DMS53 treated with DMSO at 0.1 percent for 48 hours (cell line): ENCODE measurements around the gene GPS1.
A peak's percentile ranks its signal among the peaks of the same experiment; 100 is the strongest.

Source experiments
- DNase-seq: peaks from one replicate; lab custom pipeline; 2025; ENCODE audit not compliant: unreplicated experiment; lab: John Stamatoyannopoulos, UW

The GPS1 gene

DNA sequence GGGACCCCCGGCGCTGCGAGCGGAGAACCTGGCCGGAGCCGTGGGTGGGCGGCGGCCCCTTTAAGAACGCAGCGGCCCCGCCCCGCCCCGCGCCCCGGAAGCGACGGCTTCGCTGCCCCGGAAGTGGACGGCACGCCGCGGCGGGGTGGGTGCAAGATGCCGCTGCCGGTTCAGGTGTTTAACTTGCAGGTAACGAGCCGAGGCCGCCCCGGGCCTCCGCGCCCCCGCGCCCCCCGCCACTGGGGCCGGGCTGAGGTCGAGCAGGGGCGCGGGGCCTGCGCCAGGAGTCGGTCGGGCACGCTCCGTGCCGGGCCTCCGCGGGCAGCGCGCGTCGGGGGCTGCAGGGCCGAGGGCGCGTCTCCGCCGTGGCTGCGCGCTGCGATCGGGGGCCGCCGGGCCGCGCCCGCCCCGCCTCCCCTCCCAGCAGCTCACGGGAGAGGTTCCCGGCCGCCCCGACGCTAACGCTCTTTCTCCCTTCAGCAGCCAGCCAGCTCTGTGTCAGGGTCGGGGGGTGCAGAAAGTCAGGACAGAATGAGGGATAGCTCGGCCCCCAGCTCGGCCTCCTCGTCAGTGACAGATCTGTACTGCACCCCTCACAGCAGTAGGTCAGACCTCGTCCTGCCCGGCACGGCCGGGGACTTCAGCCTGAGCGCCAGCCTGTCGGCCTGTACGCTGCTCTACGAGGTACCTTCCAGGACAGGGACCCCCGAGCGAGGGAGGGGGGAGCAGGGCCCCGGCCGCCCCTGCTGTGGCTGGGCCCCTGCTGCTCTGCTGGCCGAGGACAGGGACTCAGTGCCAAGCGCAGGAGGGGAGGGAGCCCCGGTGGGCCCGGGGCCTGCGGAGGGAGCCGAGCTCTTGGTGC lies at the start of gene GPS1, which contains the start of gene RFNG:
Gene GPS1 (plus strand): TSS at position 123 of the 862 bp plus-strand sequence. CDS start 34 bp downstream, at position 157.
Gene RFNG (minus strand): TSS at position 36 of the 862 bp plus-strand sequence. CDS start 45 bp downstream, outside the sequence.
- DNase-seq, result peak; percentile 48

DNA sequence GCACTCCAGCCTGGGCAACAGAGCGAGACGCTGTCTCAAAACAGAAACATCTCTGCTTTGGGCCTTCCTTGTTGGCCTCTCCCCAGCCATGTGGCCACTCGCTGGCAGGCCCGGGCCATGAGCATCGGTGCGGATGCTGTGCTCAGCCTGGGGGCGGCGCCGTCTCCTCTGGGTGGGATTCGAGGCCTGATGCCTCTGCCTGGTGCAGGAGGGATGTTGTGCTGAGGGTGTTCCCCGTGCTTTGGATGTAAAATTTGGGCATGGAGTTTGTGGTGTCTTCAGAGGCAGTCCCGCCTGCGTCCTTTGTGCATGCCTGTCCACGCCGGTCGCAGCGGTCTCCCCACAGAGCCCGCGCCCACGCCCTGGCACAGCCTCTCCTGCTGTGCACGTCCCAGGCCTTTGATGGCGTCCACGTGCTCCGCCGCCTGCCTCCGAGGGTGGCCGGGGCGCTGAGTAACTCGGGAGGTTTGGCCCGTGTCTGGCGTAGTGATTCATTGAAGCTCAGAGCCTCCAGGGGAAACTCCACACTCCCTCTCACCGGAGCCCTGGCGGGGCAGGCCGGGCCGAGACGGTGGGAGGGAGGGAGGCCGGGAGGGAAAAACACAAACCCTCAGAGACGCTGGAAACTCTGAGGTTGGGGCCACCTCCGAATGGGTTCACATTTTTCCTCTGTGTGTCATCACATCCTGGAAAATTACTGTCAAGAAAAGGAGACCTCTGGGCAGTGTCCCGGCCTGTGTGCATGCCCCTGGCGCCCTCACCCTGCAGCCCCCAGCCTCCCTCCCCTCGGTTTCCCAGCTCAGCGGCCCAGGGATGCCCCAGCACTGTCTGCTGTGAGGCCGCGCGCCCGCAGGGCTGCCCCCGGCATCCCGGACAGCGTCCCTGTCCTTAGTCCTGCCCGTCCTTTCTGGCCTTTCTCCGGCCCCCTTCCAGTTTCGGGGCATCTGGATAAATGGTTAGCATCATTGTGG lies 48.0 kb upstream of the GPS1 start:
- DNase-seq, result no peak

DNA sequence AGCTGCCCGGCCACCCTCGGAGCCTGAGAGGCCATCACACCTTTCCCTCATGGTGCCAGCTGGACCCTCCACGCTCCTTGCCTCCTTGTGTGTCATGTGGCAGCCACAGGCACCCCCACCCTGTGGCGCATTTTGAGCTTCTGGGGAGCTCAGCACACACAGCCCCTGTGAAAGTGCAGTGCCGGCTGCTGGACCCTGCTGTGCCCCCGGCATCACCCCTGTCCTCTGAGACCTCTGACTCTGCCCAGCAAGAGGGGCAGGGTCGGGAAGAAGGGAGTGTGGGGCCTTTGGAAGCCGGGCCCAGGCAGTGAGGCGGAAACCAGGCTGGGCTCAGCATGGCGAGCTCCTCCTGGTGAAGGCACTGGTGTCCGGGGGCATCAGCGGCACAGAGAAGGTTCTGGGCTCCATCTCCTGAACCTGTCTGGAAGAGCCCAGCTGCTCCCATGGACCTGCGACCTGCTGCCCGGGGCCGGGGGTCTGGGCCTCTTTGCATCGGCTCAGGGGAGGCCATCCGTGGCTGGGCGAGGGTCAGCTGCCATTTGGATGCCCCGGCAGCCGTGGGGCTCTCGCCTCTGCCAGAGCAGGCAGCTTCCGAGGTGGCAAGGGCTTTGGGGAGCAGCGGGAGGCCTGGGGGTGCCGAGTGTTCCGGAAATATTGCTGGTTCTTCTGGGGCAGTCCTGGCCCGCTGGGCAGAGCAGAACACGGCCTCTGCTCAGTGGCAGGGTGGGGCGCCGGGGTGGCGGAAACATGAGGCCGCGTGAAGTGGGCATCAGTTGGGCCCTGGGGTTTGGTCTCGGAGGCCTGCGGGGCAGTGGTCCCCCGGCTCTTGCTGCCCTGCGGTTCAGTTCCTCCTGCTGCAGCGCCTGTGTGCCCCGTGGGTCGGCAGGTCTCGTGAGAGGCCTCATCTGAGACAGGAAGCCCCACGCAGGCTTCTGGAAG lies 46.9 kb upstream of the GPS1 start:
- DNase-seq, result no peak

DNA sequence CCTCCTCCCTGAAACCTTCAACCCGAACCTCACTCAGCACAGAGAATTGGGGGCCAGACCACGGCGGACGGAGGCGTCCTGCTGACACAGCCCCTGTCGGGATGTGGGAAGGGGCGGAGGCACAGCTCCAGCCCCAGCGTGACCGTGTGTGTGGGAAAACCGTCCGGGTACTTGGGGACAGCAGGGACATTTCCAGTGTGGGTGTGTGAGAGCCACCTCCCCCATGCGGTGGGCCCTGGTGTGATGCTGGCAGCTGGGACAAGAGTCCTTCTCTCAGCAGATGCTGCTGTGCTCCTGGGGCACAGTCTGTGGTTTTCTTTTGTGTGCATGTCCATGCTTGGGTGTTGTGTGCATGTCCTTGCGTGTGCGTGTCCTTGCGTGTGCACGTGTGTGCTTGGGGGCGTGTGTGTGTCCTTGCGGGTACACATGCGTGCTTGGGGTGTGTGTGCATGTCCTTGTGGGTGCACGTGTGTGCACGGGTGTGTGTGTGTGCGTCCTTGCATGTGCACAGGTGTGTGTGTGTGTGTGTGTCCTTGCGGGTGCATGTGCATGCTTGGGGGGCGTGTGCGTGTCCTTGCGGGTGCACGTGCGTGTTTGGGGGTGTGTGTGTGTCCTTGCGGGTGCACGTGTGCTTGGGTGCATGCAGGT lies 45.9 kb upstream of the GPS1 start:
- no peak for DNase-seq

DNA sequence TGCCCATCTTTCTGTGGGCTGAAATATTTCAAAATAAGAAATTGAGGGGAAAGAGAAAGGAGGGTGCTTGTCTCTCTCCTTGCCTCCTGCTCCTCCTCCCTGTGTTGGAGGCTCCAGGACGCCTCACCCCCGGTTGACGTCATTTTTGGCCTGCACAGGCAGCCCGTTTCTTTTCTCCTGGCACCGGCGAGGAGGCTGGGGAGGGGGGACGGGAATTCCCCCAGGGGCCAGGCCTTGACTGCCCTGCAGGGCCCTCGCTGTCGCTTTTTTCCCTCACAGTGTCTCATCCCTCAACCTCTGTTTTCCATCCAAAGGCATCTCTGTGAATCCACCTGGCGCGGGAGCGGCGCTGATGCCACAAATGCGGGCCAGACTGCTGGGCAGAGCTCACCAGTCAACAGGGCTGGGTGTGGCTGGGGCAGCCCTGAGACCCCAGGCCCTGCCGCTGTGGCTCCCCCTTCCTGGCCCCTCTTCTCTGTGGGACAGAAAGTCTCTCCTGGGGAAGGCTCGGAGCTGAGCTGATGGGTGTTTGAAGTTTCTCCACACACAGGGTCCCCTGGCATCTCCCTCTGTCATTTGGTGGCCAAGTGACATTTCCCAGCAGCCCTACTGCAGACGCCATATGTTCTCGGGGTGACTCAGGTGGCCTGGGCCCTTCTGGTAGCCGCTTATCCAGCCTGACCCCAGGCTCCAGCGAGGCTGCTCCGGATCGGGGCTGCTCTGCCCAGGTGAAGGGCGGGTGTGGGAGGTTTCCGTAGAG lies 45.0 kb upstream of the GPS1 start:
- no peak for DNase-seq

DNA sequence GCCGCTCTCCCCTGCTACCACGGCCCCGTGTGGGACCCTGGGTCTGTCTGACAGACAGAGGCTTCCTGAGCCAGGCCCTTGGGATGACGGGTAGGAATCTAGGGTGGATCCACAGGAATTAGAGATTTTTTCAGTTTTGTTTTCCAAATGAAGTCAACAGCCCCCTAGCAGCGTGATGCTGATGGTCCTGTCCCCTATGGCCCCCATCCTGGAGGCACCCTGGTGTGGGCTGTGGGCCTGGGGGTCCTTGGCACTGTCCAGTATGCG lies 44.5 kb upstream of the GPS1 start:
- DNase-seq, result no peak

DNA sequence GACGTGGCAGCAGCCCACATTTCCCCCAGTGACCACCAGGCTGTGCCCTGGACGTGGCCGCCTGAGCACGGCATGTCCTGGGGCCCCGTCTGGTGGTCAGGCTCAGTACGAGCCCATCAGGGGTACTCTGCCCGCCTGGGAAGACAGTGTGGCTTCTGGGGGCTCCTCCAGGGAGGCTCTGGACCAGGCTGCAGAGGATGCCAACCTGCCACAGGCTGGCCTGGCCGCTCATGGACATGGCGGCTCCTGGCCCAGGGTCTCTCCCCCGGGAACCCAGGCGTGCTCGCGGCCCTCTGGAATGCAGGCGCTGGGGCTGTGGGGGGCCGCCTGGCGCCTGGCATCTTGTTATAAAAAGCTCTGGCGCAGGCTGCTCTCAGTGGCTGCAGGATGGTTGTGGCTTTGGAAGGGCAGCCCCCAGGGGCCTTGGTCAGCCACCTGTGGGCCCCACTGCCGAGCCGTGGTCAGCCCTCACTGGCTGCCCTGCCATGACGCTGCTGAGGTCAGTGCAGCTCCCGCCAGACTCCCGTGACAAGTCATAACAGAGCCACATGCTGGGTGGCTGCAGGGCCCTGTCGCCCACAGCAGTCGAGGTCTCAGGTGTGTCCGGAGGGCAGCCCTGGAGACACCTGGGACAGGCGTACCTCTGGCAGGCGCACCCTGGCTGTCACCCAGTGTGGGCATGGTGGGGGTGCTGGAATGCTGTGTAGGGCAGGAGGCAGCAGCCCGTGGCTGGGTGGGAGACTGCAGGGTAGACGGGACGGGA lies 44.0 kb upstream of the GPS1 start:
- DNase-seq, result no peak

DNA sequence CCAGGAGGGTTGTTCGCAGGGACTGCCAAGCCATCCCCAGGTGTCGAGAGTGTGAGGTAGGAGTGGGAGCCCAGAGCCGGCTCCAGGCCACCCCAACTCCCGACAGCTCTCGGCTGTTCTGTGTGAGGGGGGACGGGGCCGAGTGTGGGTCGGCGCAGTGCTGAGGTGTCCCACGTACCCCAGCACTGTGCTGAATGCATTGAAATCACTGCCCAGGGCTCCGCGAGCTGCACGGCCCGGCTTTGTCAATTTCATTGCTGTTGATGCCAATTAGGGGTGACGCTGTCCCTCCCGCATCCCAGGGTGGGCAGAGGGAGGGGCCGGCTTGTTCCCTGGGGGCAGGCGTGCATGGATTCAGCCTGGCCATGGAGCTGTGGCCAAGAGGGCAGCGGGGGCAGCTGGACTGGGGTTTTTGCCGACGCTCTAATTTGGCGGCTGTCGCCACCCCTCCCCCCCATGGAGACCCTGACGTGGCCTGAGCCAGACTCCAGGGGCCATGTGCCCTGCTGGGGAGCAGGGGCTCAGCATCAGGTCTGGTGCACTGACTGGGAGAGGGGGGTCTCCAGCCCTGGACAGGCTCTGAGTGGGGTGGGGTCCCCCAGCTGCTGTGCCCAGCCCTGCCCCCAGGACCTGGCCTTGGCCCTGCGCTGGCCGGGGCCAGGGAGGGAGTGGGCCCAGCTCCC lies 43.3 kb upstream of the GPS1 start:
- no peak for DNase-seq

DNA sequence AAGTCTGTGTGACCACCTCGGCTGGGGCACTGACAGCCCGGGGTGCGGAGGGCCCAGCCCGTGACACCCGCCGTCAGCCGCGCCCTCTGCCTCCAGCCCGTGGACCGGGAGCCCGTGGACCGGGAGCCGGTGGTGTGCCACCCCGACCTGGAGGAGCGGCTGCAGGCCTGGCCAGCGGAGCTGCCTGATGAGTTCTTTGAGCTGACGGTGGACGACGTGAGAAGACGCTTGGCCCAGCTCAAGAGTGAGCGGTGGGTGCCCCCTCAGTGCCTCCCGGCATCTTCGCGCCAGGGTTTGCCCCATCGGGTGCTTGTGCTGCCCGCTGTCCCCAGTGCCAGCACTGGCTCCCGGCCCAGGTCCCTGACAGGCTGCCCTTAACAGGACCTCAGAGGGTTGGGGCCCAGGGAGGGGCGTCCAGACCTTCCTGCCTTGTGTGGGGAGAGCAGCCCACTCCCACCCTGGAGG lies 42.7 kb upstream of the GPS1 start:
- no peak for DNase-seq

DNA sequence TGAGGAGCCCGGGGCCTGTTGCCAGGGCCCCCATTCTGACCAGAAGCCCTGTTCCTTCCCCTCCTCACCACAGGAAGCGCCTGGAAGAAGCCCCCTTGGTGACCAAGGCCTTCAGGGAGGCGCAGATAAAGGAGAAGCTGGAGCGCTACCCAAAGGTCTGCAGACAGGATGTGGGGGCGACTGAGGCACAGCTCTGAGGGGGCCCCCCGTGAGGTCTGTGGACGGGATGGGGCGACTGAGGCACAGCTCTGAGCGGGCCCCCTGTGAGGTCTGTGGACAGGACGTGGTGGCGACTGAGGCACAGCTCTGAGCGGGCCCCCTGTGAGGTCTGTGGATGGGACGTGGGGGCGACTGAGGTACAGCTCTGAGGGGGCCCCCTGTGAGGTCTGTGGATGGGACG lies 42.3 kb upstream of the GPS1 start:
- no peak for DNase-seq

DNA sequence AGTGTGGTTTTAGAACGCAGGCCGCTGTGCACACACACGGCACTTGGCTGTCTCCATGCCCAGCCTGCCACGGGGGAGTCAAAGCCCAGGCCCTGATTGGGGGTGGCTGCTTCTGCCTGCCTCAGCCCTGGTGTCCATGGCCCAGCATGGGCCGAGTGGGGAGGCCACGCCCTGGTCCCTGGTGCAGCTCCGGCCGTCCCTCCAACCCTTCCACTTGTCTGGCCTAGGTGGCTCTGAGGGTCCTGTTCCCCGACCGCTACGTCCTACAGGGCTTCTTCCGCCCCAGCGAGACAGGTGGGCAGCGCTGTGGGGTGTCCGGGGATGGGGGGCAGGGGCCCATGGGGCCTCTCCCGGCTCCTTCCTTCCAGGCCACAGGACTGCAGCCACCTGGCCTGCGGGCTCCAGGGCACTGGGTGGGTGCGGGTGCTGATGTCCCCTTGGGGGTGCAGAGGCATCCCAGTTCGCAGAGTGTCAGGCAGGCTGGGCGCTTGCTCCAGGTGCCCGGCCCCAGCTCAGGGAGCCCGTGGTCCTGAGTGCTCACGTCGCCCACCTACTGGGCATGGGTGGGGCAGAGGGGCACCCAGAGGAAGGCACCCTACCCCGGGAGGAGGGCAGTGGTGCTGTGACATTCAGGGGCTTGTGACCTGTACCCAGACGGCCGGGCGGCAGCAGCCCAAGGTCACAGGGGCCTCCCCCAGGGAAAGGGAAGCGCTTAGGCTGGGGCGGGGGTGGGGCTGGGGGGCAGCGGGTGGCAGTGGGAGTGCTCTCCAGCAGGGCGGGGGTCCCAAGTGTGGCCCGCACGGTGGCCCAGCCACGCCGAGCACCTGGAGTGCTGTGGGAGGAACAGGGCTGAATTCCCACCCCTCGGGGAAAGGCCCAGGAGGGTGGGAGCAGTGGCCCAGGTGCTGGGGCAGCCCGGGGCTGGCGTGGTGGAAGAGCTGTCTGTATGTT lies 40.8 kb upstream of the GPS1 start:
- DNase-seq, result no peak

DNA sequence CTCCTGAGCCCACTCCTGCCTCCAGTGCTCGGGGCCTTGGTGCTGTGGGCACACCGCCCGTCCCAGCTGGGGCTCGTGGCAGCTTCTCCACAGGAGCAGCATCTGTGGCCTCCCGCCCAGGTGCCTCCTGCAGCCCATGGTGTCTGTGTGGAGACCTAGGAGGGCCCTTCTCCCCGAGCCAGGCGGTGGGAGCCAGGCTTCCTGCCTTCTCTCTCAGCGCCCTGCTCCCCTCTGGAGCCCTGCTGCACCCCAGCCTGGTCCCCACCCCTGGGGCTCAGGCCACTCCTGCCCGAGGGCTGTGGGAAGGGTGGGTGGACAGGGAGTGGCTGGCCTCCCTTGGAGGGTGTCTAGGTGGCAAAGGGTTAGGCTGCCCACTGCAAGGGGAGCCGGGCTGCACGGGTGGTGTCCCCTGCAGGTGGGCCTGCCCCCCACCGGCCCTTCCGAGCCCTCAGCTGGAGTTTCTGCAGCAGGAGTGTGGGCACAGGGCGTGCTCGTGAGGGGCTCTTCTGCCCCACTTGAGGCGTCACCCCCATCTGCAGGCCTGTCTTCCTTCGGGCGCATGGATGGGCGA lies 40.0 kb upstream of the GPS1 start:
- DNase-seq, result no peak

DNA sequence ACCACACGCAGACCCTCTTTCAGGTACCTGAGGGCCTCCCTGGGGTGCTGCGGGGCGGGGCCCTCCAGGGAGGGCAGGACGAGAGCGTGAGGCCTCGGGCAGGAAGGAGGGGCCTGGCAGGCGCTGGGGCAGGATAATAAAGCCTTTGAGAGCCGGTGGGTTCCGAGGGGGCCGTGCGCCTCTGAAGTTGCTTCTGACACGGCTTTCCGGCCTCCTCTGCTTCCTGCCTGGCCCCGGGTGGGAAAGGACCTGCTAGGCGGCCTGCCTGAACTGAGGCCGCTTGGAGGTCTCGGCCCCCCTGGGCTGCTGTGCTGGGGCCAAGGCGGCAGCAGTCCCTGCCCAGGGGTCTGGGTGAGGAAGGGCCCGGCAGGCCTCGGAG lies 39.4 kb upstream of the GPS1 start:
- no peak for DNase-seq

DNA sequence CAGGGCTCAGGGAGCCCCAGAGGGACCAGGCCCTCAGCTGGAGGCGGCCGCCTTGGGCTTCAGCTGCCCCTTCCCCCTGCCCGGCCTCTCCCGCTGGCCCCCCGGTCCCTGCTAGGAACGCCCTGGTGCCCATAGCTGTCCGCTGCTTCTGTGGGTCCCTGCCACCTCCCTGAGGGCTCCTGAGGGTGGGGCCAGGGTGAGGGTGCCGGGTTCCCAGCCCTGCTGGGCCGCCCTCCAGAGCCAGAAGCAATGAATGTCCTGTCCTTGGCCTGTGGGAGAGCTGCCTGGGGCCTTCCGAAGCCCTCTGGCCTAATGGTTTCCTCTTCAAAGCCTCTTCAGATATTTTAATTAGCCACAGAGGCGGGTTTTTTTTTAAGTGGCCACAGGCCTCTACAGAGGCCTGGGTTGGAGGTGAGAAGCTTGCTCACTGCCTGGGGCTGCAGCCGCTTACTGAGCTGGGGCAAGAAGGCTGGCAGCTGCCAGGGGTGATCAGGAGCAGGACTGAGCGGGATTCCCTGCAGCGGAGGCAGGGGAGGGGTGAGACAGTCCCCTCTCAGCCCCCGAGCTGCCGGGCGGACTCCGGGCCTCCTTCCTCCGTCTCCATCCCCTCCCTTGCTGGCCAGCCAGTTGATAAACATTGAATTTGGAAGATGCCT lies 38.9 kb upstream of the GPS1 start:
- DNase-seq, result no peak

DNA sequence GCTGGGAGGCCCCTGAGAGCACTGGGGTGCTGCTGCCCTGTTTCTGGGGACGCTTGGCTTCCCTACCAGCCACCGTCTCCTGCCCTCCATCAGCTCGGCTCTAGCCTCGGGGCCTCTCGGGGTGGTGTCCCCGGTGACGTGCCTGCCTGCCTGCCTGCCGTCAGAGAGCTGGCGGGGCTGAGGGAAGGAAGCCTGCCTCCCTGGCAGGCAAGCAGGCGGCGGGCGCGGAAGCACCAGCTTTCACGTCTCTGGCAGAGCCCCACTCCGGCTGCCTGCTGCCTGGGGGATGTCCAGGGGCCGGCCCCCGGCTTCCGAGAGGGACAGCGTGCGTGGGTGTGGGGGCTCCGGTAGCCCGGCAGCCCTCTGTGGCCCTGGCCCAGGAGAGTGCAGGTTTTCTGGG lies 38.4 kb upstream of the GPS1 start:
- DNase-seq, result no peak

DNA sequence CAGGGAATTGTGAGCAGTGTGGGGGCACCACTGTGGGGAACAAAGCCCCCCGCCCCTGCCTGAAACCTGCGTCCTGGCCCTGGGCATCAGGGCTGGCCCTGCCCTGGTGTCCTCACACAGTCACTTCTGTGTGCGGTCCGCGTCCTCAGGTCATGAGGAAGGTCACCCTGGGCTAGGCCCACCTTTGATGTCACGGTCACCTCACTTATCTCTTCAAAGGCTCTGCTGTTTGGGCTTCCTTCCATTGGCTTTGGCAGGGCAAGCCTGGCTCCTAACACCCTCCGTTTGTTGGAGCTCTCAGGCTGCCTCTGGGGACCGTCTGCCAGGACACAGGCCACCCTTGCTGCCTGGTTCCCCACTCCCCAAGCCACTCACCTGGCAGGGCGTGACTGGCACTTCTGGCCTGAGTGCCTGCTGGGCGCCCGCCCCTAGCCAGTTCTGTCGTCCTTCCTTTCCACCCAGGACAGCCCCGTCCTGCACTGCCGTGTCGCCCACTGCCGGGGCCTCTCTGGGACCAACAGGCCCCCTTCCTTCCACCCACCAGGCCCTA lies 37.9 kb upstream of the GPS1 start:
- no peak for DNase-seq
